GM12874 (cell line): ENCODE measurements around the gene GPC3.

ENCODE experiments used
- CTCF ChIP-seq: IDR thresholded peaks from 2 replicates; pipeline ENCODE4 v1.5.1; 2011; ENCODE audit warnings: low read depth, mild to moderate bottlenecking, control low read depth, low read length, moderate library complexity; ENCODE audit not compliant: insufficient read depth

Gene GPC3

GRCh38 chrX:133726211-133726630 lies 259.2 kb downstream of the GPC3 start:
- no peak for TF ChIP-seq CTCF

- no peak for TF ChIP-seq CTCF
Measured at GRCh38 chrX:133723930-133724329, 261.5 kb downstream of the GPC3 start.

- TF ChIP-seq CTCF: no peak
Measured at GRCh38 chrX:133722756-133723155, 262.6 kb downstream of the GPC3 start.

- TF ChIP-seq CTCF: no peak
Measured at GRCh38 chrX:133715715-133716114, 269.7 kb downstream of the GPC3 start.

GRCh38 chrX:133709501-133709900 lies 275.9 kb downstream of the GPC3 start:
- TF ChIP-seq CTCF: no peak

- no peak for TF ChIP-seq CTCF
Measured at GRCh38 chrX:133706890-133707289, 278.5 kb downstream of the GPC3 start.

GRCh38 chrX:133702230-133702629 lies 283.2 kb downstream of the GPC3 start:
- TF ChIP-seq CTCF: no peak
